ENCODE results near the gene ZNF536. TPM values are rescaled to one million over a fixed set of nuclear protein-coding genes. Genes with fewer than 3 reads are reported as not detected.

Gene ZNF536
- total RNA-seq, 6 experiments from 2014 or later: 0.25 TPM; not detected in 5

GRCh38 chr19:30516531-30516930 is 144.3 kb downstream of the ZNF536 start:
- no peak for ATAC-seq
- H3K27me3 ChIP-seq: no peaks in the 10 kb centered on the region
- H3K9me3 ChIP-seq: no peaks in the 10 kb centered on the region
- 68% methylated on average over 14 of the region's 17 CpGs for WGBS (ENCODE audit: insufficient coverage, low coverage, low lambda C conversion rate, missing lambda C conversion rate)
- H3K4me1 ChIP-seq: no peaks in the 10 kb centered on the region
- no peak overlapping the region for H3K27ac ChIP-seq
- intact Hi-C loops (cut with DNase I): no loop called here
- no peaks in the 10 kb centered on the region for H3K36me3 ChIP-seq
- TF ChIP-seq, protein P1, sequence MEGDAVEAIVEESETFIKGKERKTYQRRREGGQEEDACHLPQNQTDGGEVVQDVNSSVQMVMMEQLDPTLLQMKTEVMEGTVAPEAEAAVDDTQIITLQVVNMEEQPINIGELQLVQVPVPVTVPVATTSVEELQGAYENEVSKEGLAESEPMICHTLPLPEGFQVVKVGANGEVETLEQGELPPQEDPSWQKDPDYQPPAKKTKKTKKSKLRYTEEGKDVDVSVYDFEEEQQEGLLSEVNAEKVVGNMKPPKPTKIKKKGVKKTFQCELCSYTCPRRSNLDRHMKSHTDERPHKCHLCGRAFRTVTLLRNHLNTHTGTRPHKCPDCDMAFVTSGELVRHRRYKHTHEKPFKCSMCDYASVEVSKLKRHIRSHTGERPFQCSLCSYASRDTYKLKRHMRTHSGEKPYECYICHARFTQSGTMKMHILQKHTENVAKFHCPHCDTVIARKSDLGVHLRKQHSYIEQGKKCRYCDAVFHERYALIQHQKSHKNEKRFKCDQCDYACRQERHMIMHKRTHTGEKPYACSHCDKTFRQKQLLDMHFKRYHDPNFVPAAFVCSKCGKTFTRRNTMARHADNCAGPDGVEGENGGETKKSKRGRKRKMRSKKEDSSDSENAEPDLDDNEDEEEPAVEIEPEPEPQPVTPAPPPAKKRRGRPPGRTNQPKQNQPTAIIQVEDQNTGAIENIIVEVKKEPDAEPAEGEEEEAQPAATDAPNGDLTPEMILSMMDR (IDR thresholded peaks at IDR 0.05): no peak
- no peak for TF ChIP-seq POLR2A (IDR thresholded peaks at IDR 0.05)
- H3K4me3 ChIP-seq: no peak overlapping the region
- no peak for DNase-seq

GRCh38 chr19:30518965-30519606 is 146.9 kb downstream of the ZNF536 start:
- TF ChIP-seq, protein P1 (IDR thresholded peaks at IDR 0.05): no peak
- TF ChIP-seq POLR2A (IDR thresholded peaks at IDR 0.05): no peak
- ATAC-seq (no peak), DNase-seq (no peak)
- Histone ChIP-seq H3K27me3 (peaks cover 0 to 10% of the 10 kb centered on the region in 2 donors), H3K9me3 (no peaks in the 10 kb centered on the region), H3K4me3 (no peak overlapping the region), H3K36me3 (no peaks in the 10 kb centered on the region), H3K27ac (no peak overlapping the region), H3K4me1 (no peaks in the 10 kb centered on the region)
- intact Hi-C loops (cut with DNase I): no loop called here
- WGBS (ENCODE audit: insufficient coverage, low coverage, low lambda C conversion rate, missing lambda C conversion rate): 25% methylated on average over 2 of the region's 13 CpGs

- no peak for TF ChIP-seq POLR2A (IDR thresholded peaks at IDR 0.05)
- TF ChIP-seq, protein P1 (IDR thresholded peaks at IDR 0.05): no peak
- no peak for DNase-seq
- Histone ChIP-seq H3K4me1 (no peaks in the 10 kb centered on the region), H3K27ac (no peak overlapping the region), H3K9me3 (no peaks in the 10 kb centered on the region), H3K36me3 (no peaks in the 10 kb centered on the region), H3K27me3 (peaks cover 0 to 10% of the 10 kb centered on the region in 2 donors), H3K4me3 (no peak overlapping the region)
- intact Hi-C loops (cut with DNase I): no loop called here
- no peak for ATAC-seq
- 64% methylated on average over 3 of the region's 3 CpGs for WGBS (ENCODE audit: insufficient coverage, low coverage, low lambda C conversion rate, missing lambda C conversion rate)
Observed at GRCh38 chr19:30519607-30520205, 147.5 kb downstream of the ZNF536 start.

- ATAC-seq (no peak), DNase-seq (no peak)
- Histone ChIP-seq H3K4me1 (no peaks in the 10 kb centered on the region), H3K27ac (no peak overlapping the region), H3K9me3 (no peaks in the 10 kb centered on the region), H3K4me3 (no peak overlapping the region), H3K27me3 (peaks cover 0 to 10% of the 10 kb centered on the region in 2 donors), H3K36me3 (no peaks in the 10 kb centered on the region)
- TF ChIP-seq, protein P1 (IDR thresholded peaks at IDR 0.05): no peak
- no peak for TF ChIP-seq POLR2A (IDR thresholded peaks at IDR 0.05)
- intact Hi-C loops (cut with DNase I): no loop called here
- WGBS (ENCODE audit: insufficient coverage, low coverage, low lambda C conversion rate, missing lambda C conversion rate): no CpG with 5 or more reads among the region's 9 CpGs
Observed at GRCh38 chr19:30520735-30521479, 148.7 kb downstream of the ZNF536 start.

Data from right lobe of liver (tissue), 6 donors.